Measurements from ENCODE around the gene NTPCR.

GRCh38 chr1:232951605-232952004 lies 1.2 kb downstream of the NTPCR start:
- TF ChIP-seq CTCF (IDR thresholded peaks at IDR 0.05 in 8 of 11, conservative IDR thresholded peaks at IDR 0.05 in 3 of 11), result no peak
- TF ChIP-seq POLR2AphosphoS5 (IDR thresholded peaks at IDR 0.05), result no peak
- TF ChIP-seq POLR2A (IDR thresholded peaks at IDR 0.05), result no peak
